Immature natural killer cell (primary cell): Measurements from ENCODE around the gene ALKBH7. TPM values are rescaled to one million over a fixed set of nuclear protein-coding genes. Genes with fewer than 3 reads are reported as not detected.
"Not testable (repeated sequence)": the region's sequence is repeated elsewhere in the genome, so short reads cannot be mapped to it uniquely, and the experiment has no call there.

Experiments used
- DNase-seq, 3 donors: peaks; one replicate each; pipeline ENCODE4 v3.0.0; 2022; ENCODE audit warnings: mixed read lengths in 1 of 3
- H3K27ac Mint-ChIP-seq, 6 donors: one replicate each; pipeline ENCODE4 v1.8.0; 2020; ENCODE audit warnings: mixed read lengths in 6 of 6, mild to moderate bottlenecking in 5 of 6, inconsistent platforms in 4 of 6, moderate library complexity in 3 of 6
- H3K27me3 Mint-ChIP-seq, 3 donors: one replicate each; pipeline ENCODE4 v1.8.0; 2020 to 2021; ENCODE audit warnings: low read depth in 3 of 3, mild to moderate bottlenecking in 3 of 3, mixed read lengths in 3 of 3, moderate library complexity in 3 of 3, inconsistent platforms in 1 of 3
- H3K36me3 Mint-ChIP-seq, 3 donors: one replicate each; pipeline ENCODE4 v1.8.0; 2020; ENCODE audit warnings: mixed read lengths in 3 of 3, inconsistent platforms in 2 of 3, mild to moderate bottlenecking in 2 of 3
- H3K4me1 Mint-ChIP-seq, 2 donors: one replicate each; pipeline ENCODE4 v1.8.0; 2020; ENCODE audit warnings: inconsistent platforms in 2 of 2, mild to moderate bottlenecking in 2 of 2, mixed read lengths in 2 of 2, moderate library complexity in 1 of 2
- H3K4me3 Mint-ChIP-seq, 5 donors: one replicate each; pipeline ENCODE4 v1.8.0; 2020; ENCODE audit warnings: mild to moderate bottlenecking in 5 of 5, mixed read lengths in 5 of 5, inconsistent platforms in 3 of 5, moderate library complexity in 3 of 5
- H3K9me3 Mint-ChIP-seq, 6 donors: one replicate each; pipeline ENCODE4 v1.8.0; 2020; ENCODE audit warnings: mild to moderate bottlenecking in 6 of 6, mixed read lengths in 6 of 6, inconsistent platforms in 4 of 6, moderate library complexity in 3 of 6
- polyA plus RNA-seq, 3 donors: library from polyadenylated mRNA; unstranded; fragments of 300-500 nt; fragmentation: Illumina TruSeq; gene quantifications; one replicate each; pipeline ENCODE4 v1.2.3, GENCODE V29; 2021

The ALKBH7 gene
- polyA plus RNA-seq, 3 donors from 2014 or later, result 47.6 to 96.4 (median 51.4) TPM

DNA sequence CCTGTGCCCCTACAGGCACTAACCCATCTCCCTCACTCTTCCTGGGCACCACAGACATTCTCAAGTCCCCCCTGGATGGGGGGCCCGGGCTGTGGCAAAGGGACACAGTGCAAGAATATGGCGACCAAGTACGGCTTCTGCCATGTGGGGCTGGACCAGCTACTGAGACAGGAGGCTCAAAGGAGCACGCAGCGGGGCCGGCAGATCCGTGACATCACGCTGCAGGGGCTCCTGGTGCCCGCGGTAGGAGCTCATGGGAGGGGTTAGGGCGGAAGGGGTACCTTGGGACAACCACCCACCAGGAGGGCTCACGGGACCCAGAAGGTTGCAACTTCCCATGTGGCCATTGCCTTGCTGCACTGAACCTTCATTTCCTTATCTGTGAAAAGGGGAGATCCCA, 23.7 kb downstream of the ALKBH7 start:
- DNase-seq, result no peak
- Mint-ChIP-seq H3K36me3 (no peaks in the 10 kb centered on the region), H3K27ac (no peak overlapping the region), H3K9me3 (no peaks in the 10 kb centered on the region), H3K27me3 (peaks cover 9 to 11% (median 10%) of the 10 kb centered on the region in 3 donors), H3K4me1 (peaks cover 24 to 26% of the 10 kb centered on the region in 2 donors), H3K4me3 (no peak overlapping the region)

DNA sequence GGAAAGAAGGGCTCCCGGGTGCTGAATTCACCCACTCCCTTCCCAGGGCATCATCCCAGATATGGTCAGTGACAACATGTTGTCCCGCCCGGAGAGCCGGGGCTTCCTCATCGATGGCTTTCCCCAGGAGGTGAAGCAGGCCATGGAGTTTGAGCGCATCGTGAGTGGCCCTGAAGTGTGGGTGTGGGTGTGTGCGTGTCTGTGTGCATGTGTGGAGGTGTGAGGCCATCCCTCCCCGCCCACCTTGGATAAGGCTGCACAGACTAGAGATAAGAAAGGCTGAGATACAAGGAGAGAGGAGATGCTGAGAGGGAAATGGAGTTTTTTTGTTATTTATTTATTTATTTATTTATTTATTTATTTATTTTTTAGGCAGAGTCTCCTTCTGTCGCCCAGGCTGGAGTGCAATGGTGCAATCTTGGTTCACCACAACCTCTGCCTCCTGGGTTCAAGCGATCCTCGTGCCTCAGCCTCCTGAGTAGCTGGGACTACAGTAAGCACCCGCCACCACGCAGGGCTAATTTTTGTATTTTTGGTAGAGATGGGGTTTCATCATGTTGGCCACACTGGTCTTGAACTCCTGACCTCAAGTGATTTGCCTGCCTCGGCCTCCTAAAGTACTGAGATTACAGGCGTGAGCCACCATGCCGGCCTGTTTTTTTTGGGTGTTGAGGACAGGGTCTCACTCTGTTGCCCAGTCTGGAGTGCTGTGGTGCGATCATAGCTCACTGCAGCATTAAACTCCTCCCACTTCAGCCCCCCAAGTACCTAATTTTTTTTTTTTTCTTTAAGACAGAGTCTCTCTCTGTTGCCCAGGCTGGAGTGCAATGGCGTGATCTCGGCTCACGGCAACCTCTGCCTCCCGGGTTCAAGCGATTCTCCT, 27.7 kb downstream of the ALKBH7 start:
- H3K4me3 Mint-ChIP-seq, H3K27ac Mint-ChIP-seq: not testable (repeated sequence)

DNA sequence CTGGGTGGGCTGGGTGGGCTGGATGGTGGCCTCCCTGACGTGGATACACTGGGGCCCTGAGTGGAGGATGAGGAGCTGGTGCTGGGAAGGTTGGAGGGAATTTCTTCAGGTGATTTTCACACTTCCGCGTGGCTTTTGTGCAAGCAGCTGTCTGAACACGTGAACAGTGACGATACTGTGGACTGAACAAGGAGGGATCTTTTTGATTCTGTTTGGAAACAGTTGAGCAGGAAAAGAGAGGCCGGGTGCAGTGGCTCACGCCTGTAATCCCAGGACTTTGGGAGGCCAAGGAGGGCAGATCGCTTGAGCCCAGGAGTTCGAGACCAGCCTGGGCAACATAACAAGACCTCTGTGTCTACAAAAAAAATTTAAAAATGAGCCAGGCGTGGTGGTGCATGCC, 29.5 kb downstream of the ALKBH7 start:
- Mint-ChIP-seq H3K9me3 (no peaks in the 10 kb centered on the region), H3K4me1 (no peaks in the 10 kb centered on the region), H3K27me3 (peaks cover 0 to 2% (median 0%) of the 10 kb centered on the region in 3 donors), H3K36me3 (peaks cover 0 to 4% (median 0%) of the 10 kb centered on the region in 3 donors), H3K4me3 (no peak overlapping the region), H3K27ac (no peak overlapping the region)
- no peak for DNase-seq

More for the DNA sequence above, 27.7 kb downstream of the ALKBH7 start:
- DNase-seq, H3K27me3 Mint-ChIP-seq, H3K9me3 Mint-ChIP-seq, H3K4me1 Mint-ChIP-seq, H3K36me3 Mint-ChIP-seq: not testable (repeated sequence)

DNA sequence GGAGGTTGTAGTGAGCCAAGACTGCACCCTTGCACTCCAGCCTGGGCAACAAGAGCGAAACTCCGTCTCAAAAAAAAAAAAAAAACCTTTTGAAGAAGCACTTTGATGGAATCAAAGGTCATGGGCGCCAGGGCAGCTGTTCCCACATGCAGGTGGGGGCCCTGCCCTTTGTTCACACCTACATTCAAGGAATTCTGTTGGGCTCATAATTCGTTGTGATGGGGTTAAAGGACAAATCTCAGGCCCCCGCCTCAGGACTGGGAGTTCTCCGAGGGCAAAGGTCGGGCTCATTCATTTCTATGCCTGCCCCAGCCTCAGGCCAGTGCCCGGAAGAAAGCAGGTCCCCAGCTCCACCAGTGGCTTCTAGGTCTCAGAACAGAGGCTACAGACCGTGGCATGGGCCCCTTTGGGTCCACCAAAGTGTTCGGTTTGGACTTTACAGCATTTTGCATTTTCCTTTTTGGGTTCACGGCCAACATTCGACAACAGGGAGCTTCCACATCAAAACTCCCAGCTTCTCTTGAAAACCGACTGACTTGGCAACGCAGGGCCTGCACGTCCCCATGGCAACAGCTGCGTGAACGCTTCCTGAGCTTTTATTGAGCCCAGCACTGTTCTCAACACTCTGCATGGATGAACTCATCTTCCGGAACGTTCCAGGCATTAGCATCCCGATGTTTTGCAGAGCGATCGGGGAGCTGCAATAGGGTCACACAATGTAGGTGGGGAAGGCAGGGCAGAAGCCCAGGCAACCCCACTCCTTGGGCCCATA, 30.4 kb downstream of the ALKBH7 start:
- no peak overlapping the region for H3K27ac Mint-ChIP-seq
- H3K9me3 Mint-ChIP-seq, result no peaks in the 10 kb centered on the region
- no peak for DNase-seq
- H3K36me3 Mint-ChIP-seq, result peaks cover 0 to 4% (median 0%) of the 10 kb centered on the region in 3 donors
- H3K4me3 Mint-ChIP-seq, result no peak overlapping the region
- H3K4me1 Mint-ChIP-seq, result no peaks in the 10 kb centered on the region
- peaks cover 0 to 2% (median 0%) of the 10 kb centered on the region in 3 donors for H3K27me3 Mint-ChIP-seq

DNA sequence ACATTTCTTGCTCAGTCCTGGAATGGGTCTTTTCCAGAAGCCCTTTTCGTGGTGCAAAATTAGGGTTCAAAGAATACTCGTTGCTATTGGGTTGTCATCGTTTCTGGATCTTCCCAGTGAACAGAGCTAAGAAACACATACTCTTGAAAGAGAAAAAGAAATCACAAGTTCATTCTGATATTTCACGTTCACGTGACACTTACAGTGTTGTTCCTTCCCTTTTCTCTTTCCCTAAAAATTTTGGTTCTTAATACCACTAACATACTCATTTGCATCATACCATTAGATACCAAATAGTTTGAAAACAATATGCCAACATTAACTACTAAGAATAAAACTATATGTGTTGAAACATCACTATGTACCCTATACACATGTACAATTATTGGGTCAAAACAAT, 33.8 kb downstream of the ALKBH7 start:
- Mint-ChIP-seq H3K9me3 (no peaks in the 10 kb centered on the region), H3K27me3 (peaks cover 0 to 2% (median 0%) of the 10 kb centered on the region in 3 donors), H3K4me3 (no peak overlapping the region), H3K4me1 (no peaks in the 10 kb centered on the region), H3K36me3 (peaks cover 0 to 4% (median 0%) of the 10 kb centered on the region in 3 donors), H3K27ac (no peak overlapping the region)
- no peak for DNase-seq

DNA sequence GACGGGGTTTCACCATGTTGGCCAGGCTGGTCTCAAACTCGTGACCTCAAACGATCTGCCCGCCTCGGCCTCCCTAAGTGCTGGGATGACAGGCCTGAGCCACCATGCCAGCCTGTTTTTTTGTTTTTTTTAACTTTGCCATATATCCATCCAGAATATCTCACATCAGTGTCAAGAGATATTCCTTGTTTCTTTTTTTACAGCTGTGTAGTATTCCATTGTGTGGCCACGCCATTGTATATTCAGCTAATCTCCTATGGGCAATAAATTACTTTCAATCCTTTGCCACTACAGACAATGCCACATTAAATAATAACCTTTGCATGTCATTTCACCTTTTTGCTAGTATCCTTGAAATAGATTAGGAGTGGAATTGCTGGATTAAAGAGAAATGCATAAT, 36.8 kb downstream of the ALKBH7 start:
- no peak overlapping the region for H3K27ac Mint-ChIP-seq
- peaks cover 0 to 2% (median 0%) of the 10 kb centered on the region in 3 donors for H3K27me3 Mint-ChIP-seq
- H3K36me3 Mint-ChIP-seq, result peaks cover 0 to 7% (median 2%) of the 10 kb centered on the region in 3 donors
- no peak for DNase-seq
- H3K4me1 Mint-ChIP-seq, result no peaks in the 10 kb centered on the region
- no peaks in the 10 kb centered on the region for H3K9me3 Mint-ChIP-seq
- no peak overlapping the region for H3K4me3 Mint-ChIP-seq

DNA sequence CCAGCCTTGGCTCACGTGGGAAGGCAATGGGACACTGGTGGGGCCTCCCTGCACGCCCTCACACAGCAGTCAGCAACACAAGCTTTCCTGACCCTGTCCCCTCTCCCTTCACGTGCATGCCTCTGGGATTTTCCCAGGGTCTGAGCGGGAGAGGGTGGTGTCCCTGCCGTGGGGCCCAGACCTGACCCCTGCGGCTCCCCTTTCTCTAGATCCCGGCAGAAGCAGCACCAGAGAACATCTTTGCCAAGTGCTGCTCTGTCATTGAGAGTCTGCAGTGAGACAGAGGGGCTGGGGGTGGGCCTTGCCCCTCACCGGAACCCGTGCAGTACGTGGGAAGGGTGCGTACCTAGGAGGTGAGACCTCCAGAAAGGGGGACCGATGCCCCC, 39.5 kb downstream of the ALKBH7 start:
- no peak for DNase-seq
- no peak overlapping the region for H3K27ac Mint-ChIP-seq

DNA sequence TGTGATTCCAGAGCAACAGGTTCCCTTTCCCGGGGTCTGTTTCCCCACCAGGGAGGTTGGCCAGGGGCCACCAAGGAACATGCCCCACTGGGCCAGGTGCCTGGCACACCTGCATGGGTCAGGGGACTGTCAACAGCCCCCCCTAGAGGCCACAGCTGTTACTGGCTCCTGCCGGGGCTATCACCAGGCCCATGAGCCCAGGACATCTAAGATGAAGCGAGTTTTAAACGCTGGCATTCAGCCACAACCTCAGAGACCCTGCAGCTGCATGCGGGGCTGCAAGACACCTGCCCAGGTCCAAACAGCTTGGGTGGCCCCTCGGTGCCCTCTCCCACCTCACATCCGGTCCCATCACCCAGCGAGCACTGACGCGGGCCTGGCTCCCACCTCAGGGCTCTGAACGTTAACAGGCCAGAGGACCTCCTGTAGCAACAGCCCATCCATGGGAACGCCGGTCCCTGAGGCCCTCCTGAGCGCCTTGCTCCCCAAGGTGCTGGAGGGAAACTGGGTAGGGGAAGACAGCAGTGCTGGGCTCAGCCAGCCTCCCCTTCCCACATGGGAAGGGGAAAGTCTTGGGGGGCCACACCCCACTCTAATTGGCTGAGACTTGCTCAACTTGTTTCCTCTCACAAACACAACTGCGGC, 40.0 kb downstream of the ALKBH7 start:
- peaks cover 0 to 2% (median 2%) of the 10 kb centered on the region in 3 donors for H3K27me3 Mint-ChIP-seq
- H3K36me3 Mint-ChIP-seq, result peaks cover 0 to 7% (median 6%) of the 10 kb centered on the region in 3 donors
- no peak for DNase-seq
- no peaks in the 10 kb centered on the region for H3K9me3 Mint-ChIP-seq
- no peak overlapping the region for H3K4me3 Mint-ChIP-seq
- H3K4me1 Mint-ChIP-seq, result no peaks in the 10 kb centered on the region
- no peak overlapping the region for H3K27ac Mint-ChIP-seq

More for the DNA sequence above, 39.5 kb downstream of the ALKBH7 start:
- Mint-ChIP-seq H3K4me1 (no peaks in the 10 kb centered on the region), H3K27me3 (peaks cover 0 to 2% (median 2%) of the 10 kb centered on the region in 3 donors), H3K36me3 (peaks cover 0 to 7% (median 6%) of the 10 kb centered on the region in 3 donors), H3K4me3 (no peak overlapping the region), H3K9me3 (no peaks in the 10 kb centered on the region)

DNA sequence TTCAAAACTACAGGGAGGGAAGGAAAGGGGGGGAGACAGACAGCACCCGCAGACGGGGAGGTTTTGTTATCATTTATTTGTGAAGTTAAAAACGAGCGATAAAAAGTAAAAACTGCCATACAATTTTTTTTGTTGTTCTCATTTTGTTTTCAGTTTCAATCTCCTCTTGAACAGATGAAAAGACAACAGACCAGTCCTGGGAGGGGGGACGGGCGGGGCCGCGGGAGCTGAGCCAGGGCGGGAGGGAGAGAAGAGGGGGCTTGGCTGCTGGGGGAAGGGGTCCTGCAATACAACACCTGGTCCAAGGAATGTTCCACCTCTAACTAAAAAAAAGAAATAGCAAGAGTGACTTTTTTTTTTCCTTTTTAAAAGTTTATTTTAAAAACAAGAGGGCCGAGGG, 40.7 kb downstream of the ALKBH7 start:
- no peaks in the 10 kb centered on the region for H3K4me1 Mint-ChIP-seq

DNA sequence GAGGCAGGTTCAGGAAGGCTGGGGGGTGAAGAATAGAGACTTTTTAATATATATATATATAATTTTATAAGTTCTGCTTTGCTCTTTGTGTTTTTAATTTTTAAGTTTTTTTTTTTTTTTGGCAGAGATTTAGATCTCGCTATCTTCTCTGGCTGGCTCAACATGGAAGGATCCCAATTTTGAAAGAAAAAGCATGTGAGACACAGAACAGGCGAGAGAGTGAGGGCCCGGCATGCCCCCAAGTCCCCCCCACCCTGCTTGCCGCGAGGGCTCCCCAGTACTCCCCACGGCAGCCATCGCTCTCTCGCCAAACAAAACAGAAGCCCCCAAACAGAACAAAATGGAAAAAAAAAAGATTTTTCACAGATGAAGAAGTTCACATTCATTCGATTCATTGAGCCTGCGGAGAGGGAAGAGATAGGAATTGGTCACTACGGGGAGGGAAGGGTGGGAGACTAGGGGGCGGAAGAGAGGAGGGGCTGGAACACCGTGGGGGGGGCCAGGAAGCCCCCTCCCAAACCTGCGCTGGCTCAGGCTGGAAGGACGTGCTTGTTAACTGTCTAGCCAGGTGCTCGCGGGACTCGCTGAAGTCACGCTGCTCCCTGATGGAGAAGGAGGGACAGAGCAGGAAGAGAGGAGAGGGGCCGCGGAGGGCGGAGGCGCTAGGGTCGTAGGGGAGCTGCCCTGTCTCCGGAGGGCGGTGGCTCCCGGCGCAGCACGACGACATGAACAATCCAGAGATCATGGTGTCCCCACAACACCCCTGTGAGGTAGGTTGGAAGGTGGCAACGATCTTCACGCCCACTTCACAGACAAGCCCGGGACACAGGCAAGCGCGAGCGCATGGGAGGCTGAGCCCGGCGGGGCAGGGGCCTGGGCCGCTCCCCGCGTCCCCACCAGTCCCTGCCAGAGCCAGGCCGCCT, 41.4 kb downstream of the ALKBH7 start:
- H3K27ac Mint-ChIP-seq, result no peak overlapping the region
- peaks cover 0 to 7% (median 6%) of the 10 kb centered on the region in 3 donors for H3K36me3 Mint-ChIP-seq
- no peaks in the 10 kb centered on the region for H3K4me1 Mint-ChIP-seq
- H3K4me3 Mint-ChIP-seq, result no peak overlapping the region
- no peaks in the 10 kb centered on the region for H3K9me3 Mint-ChIP-seq
- H3K27me3 Mint-ChIP-seq, result peaks cover 0 to 2% (median 2%) of the 10 kb centered on the region in 3 donors
- DNase-seq, result no peak

More for the DNA sequence above, 40.7 kb downstream of the ALKBH7 start:
- H3K9me3 Mint-ChIP-seq, result no peaks in the 10 kb centered on the region
- H3K36me3 Mint-ChIP-seq, result peaks cover 0 to 7% (median 6%) of the 10 kb centered on the region in 3 donors
- H3K27ac Mint-ChIP-seq, result no peak overlapping the region
- DNase-seq, result no peak
- peaks cover 0 to 2% (median 2%) of the 10 kb centered on the region in 3 donors for H3K27me3 Mint-ChIP-seq
- no peak overlapping the region for H3K4me3 Mint-ChIP-seq

DNA sequence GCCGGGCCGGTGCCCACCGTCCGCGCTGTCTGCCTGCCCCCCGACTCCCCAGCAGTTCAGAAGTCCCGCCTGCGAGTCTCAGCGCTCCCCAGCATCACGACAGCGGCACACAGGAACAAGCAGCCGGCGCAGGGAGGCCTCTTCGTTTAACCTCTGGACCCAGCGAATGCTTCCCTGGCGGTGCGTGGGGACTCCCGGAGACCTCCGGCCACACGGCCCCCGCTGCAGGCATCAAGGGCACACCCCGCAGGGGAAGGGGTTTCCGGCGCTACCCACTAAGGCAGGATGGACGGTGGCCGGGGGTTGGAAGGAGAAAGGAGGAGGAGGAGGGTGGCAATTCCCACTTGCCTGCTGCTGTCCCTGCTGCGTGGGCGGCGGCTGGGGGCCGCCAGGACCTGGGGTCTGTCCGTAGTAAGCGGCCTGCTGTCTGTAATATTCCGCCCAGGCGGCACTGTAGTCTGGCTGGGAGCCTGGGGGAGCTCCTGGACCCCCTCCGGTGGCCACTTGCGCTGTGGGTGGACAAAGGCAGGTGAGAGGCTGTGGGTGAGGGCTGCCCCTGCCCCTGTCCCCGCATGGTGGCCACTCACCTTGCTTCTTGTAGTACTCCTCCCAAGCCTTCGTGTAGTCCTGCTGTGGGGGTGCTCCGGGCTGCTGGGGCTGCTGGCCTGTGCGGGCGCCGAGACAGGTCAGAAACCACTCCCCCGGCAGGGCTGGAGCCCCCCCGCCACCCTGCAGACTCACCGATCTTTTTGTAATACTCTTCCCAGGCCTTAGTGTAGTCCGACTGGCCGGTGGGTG, 42.4 kb downstream of the ALKBH7 start:
- no peaks in the 10 kb centered on the region for H3K4me1 Mint-ChIP-seq
- H3K36me3 Mint-ChIP-seq, result peaks cover 2 to 9% (median 7%) of the 10 kb centered on the region in 3 donors
- H3K27me3 Mint-ChIP-seq, result peaks cover 0 to 2% (median 2%) of the 10 kb centered on the region in 3 donors
- no peaks in the 10 kb centered on the region for H3K9me3 Mint-ChIP-seq
- H3K27ac Mint-ChIP-seq, result no peak overlapping the region
- H3K4me3 Mint-ChIP-seq, result no peak overlapping the region
- no peak for DNase-seq

DNA sequence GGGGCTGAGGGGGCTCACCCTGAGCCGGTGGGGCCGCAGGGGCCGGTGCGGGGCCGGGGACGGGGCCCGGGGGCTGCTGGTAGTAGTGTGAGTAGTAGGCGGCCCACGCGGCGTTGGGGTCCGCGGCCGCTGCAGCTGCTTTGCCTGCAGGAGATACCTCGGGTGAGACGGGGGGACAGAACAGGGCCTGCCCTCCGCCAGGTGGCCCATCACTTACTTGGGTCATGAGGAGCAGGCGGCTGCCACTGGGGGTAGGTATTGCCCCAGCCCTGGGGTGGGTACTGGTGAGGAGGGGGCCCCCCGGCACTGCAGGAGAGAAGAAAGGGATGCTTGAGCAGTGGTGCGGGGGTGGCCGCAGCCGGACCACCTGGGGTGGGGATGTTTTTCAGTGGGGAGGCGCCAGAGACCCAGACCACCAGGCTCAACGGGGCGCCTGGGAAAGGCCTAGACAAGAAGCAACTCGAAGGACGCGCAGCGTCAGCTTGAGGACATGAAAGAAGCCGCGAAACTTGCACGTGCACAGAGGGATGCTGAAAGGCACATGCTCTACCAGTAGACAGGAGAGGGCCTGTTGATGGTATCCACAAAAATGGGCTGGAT, 43.1 kb downstream of the ALKBH7 start:
- no peak for DNase-seq
- peaks cover 3 to 4% of the 10 kb centered on the region in 2 donors for H3K4me1 Mint-ChIP-seq
- peaks cover 4 to 13% (median 12%) of the 10 kb centered on the region in 3 donors for H3K36me3 Mint-ChIP-seq

More for the DNA sequence above, 43.1 kb downstream of the ALKBH7 start:
- Mint-ChIP-seq H3K4me3 (no peak overlapping the region), H3K27me3 (peaks cover 0 to 2% (median 0%) of the 10 kb centered on the region in 3 donors), H3K9me3 (no peaks in the 10 kb centered on the region), H3K27ac (no peak overlapping the region)
